ENCODE results near the gene CAMTA1. TPM values are rescaled to one million over a fixed set of nuclear protein-coding genes. Genes with fewer than 3 reads are reported as not detected.

The CAMTA1 gene
- total and polyA plus RNA-seq, 9 of the 15 experiments (the other 6 are each of a cell fraction or from before 2014, with no cell fraction given), result 43.9 to 161 (median 65.9) TPM

GRCh38 chr1:7383671-7384520, 598.6 kb downstream of the CAMTA1 start:
- Histone ChIP-seq H3K9me3 (replicated peaks; ENCODE audit: control insufficient read depth, insufficient read depth, low read depth, low read length) (no peaks in the 10 kb centered on the region), H3K36me3 (ENCODE audit: control insufficient read depth, insufficient read depth, low read length) (no peaks in the 10 kb centered on the region), H4K20me1 (replicated peaks; ENCODE audit: control insufficient read depth, insufficient read depth, low read length) (peaks cover 12% of the 10 kb centered on the region; the same call in 1 of the 2 replicates), H3K4me2 (ENCODE audit: insufficient read depth, low read length) (no peak overlapping the region), H3K79me2 (ENCODE audit: control insufficient read depth, insufficient read depth, low read length) (no peaks in the 10 kb centered on the region), H3K27me3 (ENCODE audit: control insufficient read depth in 2 of 2, insufficient read depth in 2 of 2, low read length in 2 of 2) (peaks cover 9 to 40% of the 10 kb centered on the region in 2 experiments; a peak in 3 of 5 replicates), H3K9ac (ENCODE audit: insufficient read depth in 1 of 2, low read depth in 2 of 2, low read length in 2 of 2) (no peak overlapping the region), H3K9me1 (ENCODE audit: control insufficient read depth, insufficient read depth, low read length) (no peaks in the 10 kb centered on the region), H3K27ac (ENCODE audit: extremely low read depth, low read depth, low read length) (no peak overlapping the region), H3K4me1 (replicated peaks in 1 of 2; ENCODE audit: control insufficient read depth in 2 of 2, insufficient read depth in 2 of 2, low read length in 2 of 2) (no peaks in the 10 kb centered on the region), H2AFZ (ENCODE audit: low read depth, low read length) (no peak overlapping the region), H3K4me3 (no peak overlapping the region)
- DNase-seq (ENCODE audit: extremely low read depth in 1 of 4, low spot score in 3 of 4) (no peak), FAIRE-seq (no peak), ATAC-seq (no peak)
- TF ChIP-seq ADNP (tag; IDR thresholded peaks at IDR 0.05) (no peak), SP2 (IDR thresholded peaks at IDR 0.05; ENCODE audit: extremely low read depth, low read depth, low read length, poor library complexity, severe bottlenecking) (no peak), UBTF (IDR thresholded peaks at IDR 0.05; ENCODE audit: borderline replicate concordance in 1 of 2, low read depth in 2 of 2, low read length in 2 of 2) (no peak), ZNF316 (IDR thresholded peaks at IDR 0.05) (no peak), MEF2D (tag; conservative IDR thresholded peaks at IDR 0.05; ENCODE audit: low read depth) (no peak), RNF2 (IDR thresholded peaks at IDR 0.05) (no peak)
- TF ChIP-seq, protein P1, sequence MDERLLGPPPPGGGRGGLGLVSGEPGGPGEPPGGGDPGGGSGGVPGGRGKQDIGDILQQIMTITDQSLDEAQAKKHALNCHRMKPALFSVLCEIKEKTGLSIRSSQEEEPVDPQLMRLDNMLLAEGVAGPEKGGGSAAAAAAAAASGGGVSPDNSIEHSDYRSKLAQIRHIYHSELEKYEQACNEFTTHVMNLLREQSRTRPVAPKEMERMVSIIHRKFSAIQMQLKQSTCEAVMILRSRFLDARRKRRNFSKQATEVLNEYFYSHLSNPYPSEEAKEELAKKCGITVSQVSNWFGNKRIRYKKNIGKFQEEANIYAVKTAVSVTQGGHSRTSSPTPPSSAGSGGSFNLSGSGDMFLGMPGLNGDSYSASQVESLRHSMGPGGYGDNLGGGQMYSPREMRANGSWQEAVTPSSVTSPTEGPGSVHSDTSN (CRISPR knock-in tag; IDR thresholded peaks at IDR 0.05; ENCODE audit: low read depth), result no peak
- TF ChIP-seq, protein P1 (tag; conservative IDR thresholded peaks at IDR 0.05; ENCODE audit: low read depth), result no peak
- in situ Hi-C loops (cut with MboI), result no loop called here
- intact Hi-C loops (cut with micrococcal nuclease), result no loop called here
- WGBS (ENCODE audit: insufficient coverage, low coverage, missing lambda C conversion rate), result under 1% methylated on average over 13 of the region's 13 CpGs
- no TSS peak for BruUV-seq (replicated peaks)
- CTCF ChIA-PET (ENCODE audit: low intra/inter-chr PET ratio), result no interaction called here
- POLR2A ChIA-PET, result no interaction called here
